PC-9 (cell line): ENCODE data around the gene OPHN1. TPM values are rescaled to one million over a fixed set of nuclear protein-coding genes. Genes with fewer than 3 reads are reported as not detected.

Source experiments
- BruUV-seq: library from RNA; stranded (reverse); fragments of 400-500 nt; replicated peaks from 2 replicates; lab custom pipeline; 2021; lab: Mats Ljungman, UMichigan
- CTCF ChIA-PET: fragments of 300-600 bp; sonication (Branson Sonifier 250); formaldehyde crosslinking; loops from one replicate; lab custom pipeline; 2022; ENCODE audit warnings: antibody characterized with exemption; lab: Charles Lee
- POLR2A ChIA-PET: fragments of 300-600 bp; sonication (Branson Sonifier 250); formaldehyde crosslinking; loops from one replicate; lab custom pipeline; 2022; ENCODE audit warnings: antibody characterized with exemption; ENCODE audit not compliant: unreplicated experiment; lab: Charles Lee
- DNase-seq, 2 experiments: peaks; one replicate each; pipeline versions ENCODE4 v3.0.0 to v3.0.0-alpha.2; 2015 to 2022; ENCODE audit warnings: mixed read lengths in 1 of 2
- H2AFZ ChIP-seq: fragments of 200-600 bp; sonication (generic); 2 replicates; pipeline ENCODE4 v1.8.1; 2017; ENCODE audit warnings: antibody characterized with exemption
- H3F3A ChIP-seq: fragments of 200-600 bp; sonication (generic); 2 replicates; pipeline ENCODE4 v1.8.1; 2017; ENCODE audit warnings: antibody characterized with exemption, mild to moderate bottlenecking, low read depth; ENCODE audit not compliant: insufficient read depth
- H3K27ac ChIP-seq: fragments of 200-600 bp; sonication (generic); 2 replicates; pipeline ENCODE4 v1.6.1; 2016; ENCODE audit warnings: mixed run types
- H3K27me3 ChIP-seq: fragments of 200-600 bp; sonication (generic); 2 replicates; pipeline ENCODE4 v1.6.1; 2016; ENCODE audit warnings: low read depth, mixed run types; ENCODE audit not compliant: insufficient read depth
- H3K36me3 ChIP-seq: fragments of 200-600 bp; sonication (generic); 2 replicates; pipeline ENCODE4 v1.6.1; 2016; ENCODE audit warnings: low read depth, mixed run types
- H3K4me1 ChIP-seq: fragments of 200-600 bp; sonication (generic); replicated peaks from 2 replicates; pipeline ENCODE4 v1.6.1; 2016; ENCODE audit warnings: mixed run types; ENCODE audit not compliant: insufficient read depth
- H3K4me2 ChIP-seq: fragments of 200-600 bp; sonication (generic); 2 replicates; pipeline ENCODE4 v1.6.1; 2017; ENCODE audit warnings: mixed run types
- H3K4me3 ChIP-seq: fragments of 200-600 bp; sonication (generic); 2 replicates; pipeline ENCODE4 v1.6.1; 2016; ENCODE audit warnings: mixed run types
- H3K79me2 ChIP-seq: fragments of 200-600 bp; sonication (generic); 2 replicates; pipeline ENCODE4 v1.6.1; 2017; ENCODE audit warnings: low read depth, mixed run types
- H3K9me2 ChIP-seq: fragments of 200-600 bp; sonication (generic); 2 replicates; pipeline ENCODE4 v1.8.1; 2017; ENCODE audit warnings: mild to moderate bottlenecking; ENCODE audit not compliant: insufficient read depth
- H3K9me3 ChIP-seq: fragments of 200-600 bp; sonication (generic); 2 replicates; pipeline ENCODE4 v1.8.1; 2016; ENCODE audit warnings: low read depth; ENCODE audit not compliant: insufficient read depth
- H4K20me1 ChIP-seq: fragments of 200-600 bp; sonication (generic); 2 replicates; pipeline ENCODE4 v1.8.1; 2017; ENCODE audit not compliant: insufficient read depth
- EZH2 ChIP-seq: fragments of 200-600 bp; sonication (generic); IDR thresholded peaks from 2 replicates; pipeline ENCODE4 v1.8.0; 2017; ENCODE audit warnings: antibody characterized with exemption, low read depth
- intact Hi-C: fragments of 100-400 bp; cut with micrococcal nuclease; formaldehyde crosslinking; loops from one replicate; pipeline ENCODE4 v1.10.0; 2022; ENCODE audit not compliant: unreplicated experiment
- total RNA-seq: library from RNA; stranded (reverse); gene quantifications from 2 replicates; pipeline ENCODE4 v1.2.3, GENCODE V29; 2021
- TF ChIP-seq, protein P1 (sequence below): fragments of 200-600 bp; sonication (generic); conservative IDR thresholded peaks from 2 replicates; pipeline ENCODE4 v1.6.1; 2017; ENCODE audit warnings: mixed run types, antibody characterized with exemption, mild to moderate bottlenecking, moderate library complexity

The OPHN1 gene
- total RNA-seq, 1 experiment from 2014 or later = 9.3 TPM

DNA sequence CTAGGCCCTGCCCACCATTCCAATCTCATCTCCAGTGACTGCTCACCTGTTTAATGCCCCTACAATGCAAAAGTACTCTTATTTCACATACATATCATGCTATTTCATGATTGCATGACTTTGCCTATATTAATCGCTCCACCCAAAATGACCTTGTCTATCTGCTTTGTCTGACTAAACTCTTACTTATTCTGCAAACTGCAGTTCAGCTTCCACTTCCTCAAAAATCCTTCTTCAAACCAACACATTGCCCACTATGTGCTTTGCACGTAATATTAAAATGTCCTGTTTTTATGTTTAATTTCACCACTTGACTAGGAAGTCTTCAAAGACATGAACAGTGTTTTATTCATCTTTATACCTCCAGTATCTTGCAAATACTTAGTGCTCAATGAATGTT, 229.6 kb downstream of the OPHN1 start:
- Histone ChIP-seq H2AFZ (no peak overlapping the region), H3K27me3 (no peaks in the 10 kb centered on the region), H3K4me3 (no peak overlapping the region), H3K79me2 (no peaks in the 10 kb centered on the region), H3K4me2 (no peak overlapping the region), H3F3A (no peaks in the 10 kb centered on the region), H4K20me1 (no peaks in the 10 kb centered on the region), H3K27ac (no peak overlapping the region), H3K9me3 (no peaks in the 10 kb centered on the region), H3K4me1 (peaks cover 8% of the 10 kb centered on the region), H3K36me3 (no peaks in the 10 kb centered on the region), H3K9me2 (no peaks in the 10 kb centered on the region)
- intact Hi-C loops = no loop called here
- POLR2A ChIA-PET = no interaction called here
- CTCF ChIA-PET = no interaction called here
- TF ChIP-seq EZH2 = no peak
- TF ChIP-seq, protein P1, sequence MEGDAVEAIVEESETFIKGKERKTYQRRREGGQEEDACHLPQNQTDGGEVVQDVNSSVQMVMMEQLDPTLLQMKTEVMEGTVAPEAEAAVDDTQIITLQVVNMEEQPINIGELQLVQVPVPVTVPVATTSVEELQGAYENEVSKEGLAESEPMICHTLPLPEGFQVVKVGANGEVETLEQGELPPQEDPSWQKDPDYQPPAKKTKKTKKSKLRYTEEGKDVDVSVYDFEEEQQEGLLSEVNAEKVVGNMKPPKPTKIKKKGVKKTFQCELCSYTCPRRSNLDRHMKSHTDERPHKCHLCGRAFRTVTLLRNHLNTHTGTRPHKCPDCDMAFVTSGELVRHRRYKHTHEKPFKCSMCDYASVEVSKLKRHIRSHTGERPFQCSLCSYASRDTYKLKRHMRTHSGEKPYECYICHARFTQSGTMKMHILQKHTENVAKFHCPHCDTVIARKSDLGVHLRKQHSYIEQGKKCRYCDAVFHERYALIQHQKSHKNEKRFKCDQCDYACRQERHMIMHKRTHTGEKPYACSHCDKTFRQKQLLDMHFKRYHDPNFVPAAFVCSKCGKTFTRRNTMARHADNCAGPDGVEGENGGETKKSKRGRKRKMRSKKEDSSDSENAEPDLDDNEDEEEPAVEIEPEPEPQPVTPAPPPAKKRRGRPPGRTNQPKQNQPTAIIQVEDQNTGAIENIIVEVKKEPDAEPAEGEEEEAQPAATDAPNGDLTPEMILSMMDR = no peak
- no TSS peak for BruUV-seq
- DNase-seq = no peak

DNA sequence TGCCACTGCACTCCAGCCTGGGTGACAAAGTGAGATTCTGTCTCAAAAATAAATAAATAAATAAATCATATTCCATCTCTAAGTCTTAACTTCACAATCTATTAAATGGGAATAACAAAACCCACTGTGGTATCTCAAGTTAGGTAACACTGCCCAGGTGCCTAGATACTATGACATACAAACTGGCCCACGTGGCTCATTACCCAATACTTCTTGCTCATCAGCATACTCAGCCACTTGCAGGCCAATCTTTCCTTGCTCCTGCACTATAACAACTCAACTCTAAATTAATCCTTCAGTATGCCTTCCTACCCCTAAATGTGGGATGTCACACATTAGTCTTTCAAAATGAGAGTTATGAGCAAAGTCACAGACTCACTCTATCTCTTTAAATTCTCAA, 230.1 kb downstream of the OPHN1 start:
- intact Hi-C loops = no loop called here
- Histone ChIP-seq H3F3A (no peaks in the 10 kb centered on the region), H3K27me3 (no peaks in the 10 kb centered on the region), H3K4me3 (no peak overlapping the region), H3K27ac (no peak overlapping the region), H3K4me1 (peaks cover 8% of the 10 kb centered on the region; the same call in 1 of the 2 replicates), H2AFZ (no peak overlapping the region), H4K20me1 (no peaks in the 10 kb centered on the region), H3K9me3 (no peaks in the 10 kb centered on the region), H3K79me2 (no peaks in the 10 kb centered on the region), H3K9me2 (no peaks in the 10 kb centered on the region), H3K36me3 (no peaks in the 10 kb centered on the region), H3K4me2 (no peak overlapping the region)
- POLR2A ChIA-PET = no interaction called here
- DNase-seq = no peak
- no TSS peak for BruUV-seq
- no peak for TF ChIP-seq EZH2
- TF ChIP-seq, protein P1 = no peak
- CTCF ChIA-PET = no interaction called here

DNA sequence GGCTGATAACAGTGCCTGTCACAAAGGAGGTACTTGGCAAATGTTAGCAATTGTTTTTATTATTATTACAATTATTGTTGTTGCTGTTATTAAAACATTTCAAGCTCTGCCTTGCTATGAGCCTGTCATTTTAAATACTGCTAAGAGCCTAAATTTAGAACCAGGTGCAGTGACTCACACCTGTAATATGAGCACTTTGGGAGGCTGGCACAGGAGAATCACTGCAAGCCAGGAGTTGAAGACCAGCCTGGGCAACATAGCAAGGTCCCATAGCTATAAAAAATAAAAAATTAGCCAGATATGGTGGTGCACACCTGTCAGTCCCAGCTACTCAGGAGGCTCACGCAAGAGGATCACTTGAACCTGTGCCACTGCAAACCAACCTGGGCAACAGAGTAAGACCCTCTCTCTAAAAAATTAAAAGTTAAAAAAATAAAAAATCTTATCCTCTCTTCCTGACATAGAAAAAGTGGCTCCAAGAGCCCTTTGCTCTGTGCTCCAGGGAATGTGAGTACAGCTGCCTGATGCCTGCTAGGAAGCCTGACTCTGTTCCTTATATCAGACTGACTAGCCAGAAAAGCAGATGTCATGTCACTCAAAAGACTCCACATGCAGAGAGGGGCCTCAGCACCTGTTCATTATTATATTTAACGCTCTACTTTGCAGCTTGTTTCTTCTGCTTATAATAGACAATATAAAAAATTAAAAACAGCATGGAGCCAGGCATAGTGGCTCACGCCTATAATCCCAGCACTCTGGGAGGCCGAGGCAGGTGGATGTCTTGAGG, 234.0 kb downstream of the OPHN1 start:
- Histone ChIP-seq H3K4me3 (no peak overlapping the region), H3K36me3 (no peaks in the 10 kb centered on the region), H4K20me1 (no peaks in the 10 kb centered on the region), H3K79me2 (no peaks in the 10 kb centered on the region), H3F3A (no peaks in the 10 kb centered on the region), H2AFZ (no peak overlapping the region), H3K27ac (no peak overlapping the region), H3K27me3 (no peaks in the 10 kb centered on the region), H3K9me2 (no peaks in the 10 kb centered on the region), H3K9me3 (no peaks in the 10 kb centered on the region), H3K4me2 (no peak overlapping the region), H3K4me1 (peaks cover 8% of the 10 kb centered on the region; the same call in 1 of the 2 replicates)
- POLR2A ChIA-PET = no interaction called here
- DNase-seq = no peak
- no TSS peak for BruUV-seq
- intact Hi-C loops = loop anchor here (5.0 kb wide), 2 partner anchors 298 to 608 kb away; partner anchors contain the start of gene YIPF6
- no peak for TF ChIP-seq EZH2
- TF ChIP-seq, protein P1 = no peak
- CTCF ChIA-PET = no interaction called here
